ENCODE measurements around the gene LRRC28.

DNA sequence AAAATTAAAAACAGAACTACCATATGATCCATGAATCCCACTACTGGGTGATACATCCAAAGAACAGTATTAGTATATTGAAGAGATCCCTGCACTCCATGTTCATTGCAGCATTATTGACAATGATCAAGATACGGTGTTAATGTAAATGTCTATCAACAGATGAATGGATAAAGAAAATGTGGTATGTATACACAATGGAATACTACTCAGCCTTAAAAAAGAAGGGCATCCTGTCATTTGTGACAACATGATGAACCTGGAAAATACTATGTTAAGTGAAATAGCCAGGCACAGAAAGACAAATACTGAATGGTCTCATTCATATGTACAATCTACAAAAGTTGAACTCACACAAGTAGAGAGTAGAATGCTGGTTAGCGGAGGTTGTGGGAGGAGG, 18.5 kb upstream of the LRRC28 start:
- TF ChIP-seq POLR2AphosphoS5 (IDR thresholded peaks at IDR 0.05): no peak
- TF ChIP-seq, protein P1, sequence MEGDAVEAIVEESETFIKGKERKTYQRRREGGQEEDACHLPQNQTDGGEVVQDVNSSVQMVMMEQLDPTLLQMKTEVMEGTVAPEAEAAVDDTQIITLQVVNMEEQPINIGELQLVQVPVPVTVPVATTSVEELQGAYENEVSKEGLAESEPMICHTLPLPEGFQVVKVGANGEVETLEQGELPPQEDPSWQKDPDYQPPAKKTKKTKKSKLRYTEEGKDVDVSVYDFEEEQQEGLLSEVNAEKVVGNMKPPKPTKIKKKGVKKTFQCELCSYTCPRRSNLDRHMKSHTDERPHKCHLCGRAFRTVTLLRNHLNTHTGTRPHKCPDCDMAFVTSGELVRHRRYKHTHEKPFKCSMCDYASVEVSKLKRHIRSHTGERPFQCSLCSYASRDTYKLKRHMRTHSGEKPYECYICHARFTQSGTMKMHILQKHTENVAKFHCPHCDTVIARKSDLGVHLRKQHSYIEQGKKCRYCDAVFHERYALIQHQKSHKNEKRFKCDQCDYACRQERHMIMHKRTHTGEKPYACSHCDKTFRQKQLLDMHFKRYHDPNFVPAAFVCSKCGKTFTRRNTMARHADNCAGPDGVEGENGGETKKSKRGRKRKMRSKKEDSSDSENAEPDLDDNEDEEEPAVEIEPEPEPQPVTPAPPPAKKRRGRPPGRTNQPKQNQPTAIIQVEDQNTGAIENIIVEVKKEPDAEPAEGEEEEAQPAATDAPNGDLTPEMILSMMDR (IDR thresholded peaks at IDR 0.05): no peak
- TF ChIP-seq EP300 (IDR thresholded peaks at IDR 0.05): no peak

All from upper lobe of left lung (tissue), 4 donors.